Activated T-helper 2 cell treated with anti-CD3 and anti-CD28 coated beads, Interferon-gamma antibody, Interleukin-2, Interleukin-4, amounts not matched to agents 10 μg/mL and 5 μg/mL and 100 μg/mL, durations not matched to agents 14 hours and 24 hours and 36 hours (primary cell): ENCODE measurements around the gene BCO2. TPM values are rescaled to one million over a fixed set of nuclear protein-coding genes. Genes with fewer than 3 reads are reported as not detected.

Experiments used
- DNase-seq: peaks from one replicate; pipeline ENCODE4 v3.0.0; 2021; ENCODE audit warnings: low spot score
- H3K27ac Mint-ChIP-seq: one replicate; pipeline ENCODE4 v1.8.0; 2021; ENCODE audit warnings: mixed read lengths
- H3K27me3 Mint-ChIP-seq: one replicate; pipeline ENCODE4 v1.8.0; 2021; ENCODE audit warnings: low read depth, mixed read lengths
- H3K36me3 Mint-ChIP-seq: one replicate; pipeline ENCODE4 v1.8.0; 2021; ENCODE audit warnings: low read depth, mixed read lengths
- H3K4me1 Mint-ChIP-seq: one replicate; pipeline ENCODE4 v1.8.0; 2021; ENCODE audit warnings: low read depth, mixed read lengths
- H3K4me3 Mint-ChIP-seq: one replicate; pipeline ENCODE4 v1.8.0; 2021; ENCODE audit warnings: low read depth, mild to moderate bottlenecking, moderate library complexity, mixed read lengths
- H3K9me3 Mint-ChIP-seq: one replicate; pipeline ENCODE4 v1.8.0; 2021; ENCODE audit warnings: mixed read lengths
- intact Hi-C: fragments of 100-400 bp; cut with micrococcal nuclease; formaldehyde crosslinking; loops from one replicate; pipeline ENCODE4 v1.15.1; 2023
- total RNA-seq: library from RNA; stranded (reverse); gene quantifications from 2 replicates; pipeline ENCODE4 v1.2.3, GENCODE V29; 2022

BCO2 gene
- 1.2 and 1.4 TPM in 2 replicates for total RNA-seq

GRCh38 chr11:112174789-112175598 lies at the start of gene BCO2:
TSS of gene BCO2 (plus strand) at chr11:112175512. CDS start at chr11:112175602, 90 bp downstream.
- peaks cover 27% of the 10 kb centered on the region for H3K27me3 Mint-ChIP-seq

GRCh38 chr11:112127056-112127455 lies 48.3 kb upstream of the BCO2 start:
- no peak for DNase-seq
- Mint-ChIP-seq H3K4me3 (no peak overlapping the region), H3K27me3 (peaks cover 4% of the 10 kb centered on the region), H3K4me1 (peaks cover 2% of the 10 kb centered on the region), H3K27ac (no peak overlapping the region), H3K9me3 (no peaks in the 10 kb centered on the region), H3K36me3 (no peaks in the 10 kb centered on the region)
- intact Hi-C loops, result no loop called here

More at GRCh38 chr11:112174789-112175598, at the start of gene BCO2:
- H3K9me3 Mint-ChIP-seq, result no peaks in the 10 kb centered on the region
- H3K4me3 Mint-ChIP-seq, result peak within 1 kb of the TSS; percentile 64
- H3K27ac Mint-ChIP-seq, result peak within 1 kb of the TSS; percentile 30
- H3K36me3 Mint-ChIP-seq, result no peaks in the 10 kb centered on the region
- H3K4me1 Mint-ChIP-seq, result peaks cover 8% of the 10 kb centered on the region
- intact Hi-C loops, result loop anchor here (2.0 to 10.0 kb wide), 3 partner anchors 60 to 298 kb away; partner anchors contain the start of genes CFAP68, DIXDC1 and FDXACB1
- peak; percentile 38 for DNase-seq

GRCh38 chr11:112128483-112129121 lies 46.7 kb upstream of the BCO2 start:
- DNase-seq, result no peak
- intact Hi-C loops, result no loop called here
- no peak overlapping the region for H3K27ac Mint-ChIP-seq
- no peak overlapping the region for H3K4me3 Mint-ChIP-seq
- H3K27me3 Mint-ChIP-seq, result peaks cover 3% of the 10 kb centered on the region
- peaks cover 5% of the 10 kb centered on the region for H3K4me1 Mint-ChIP-seq
- H3K36me3 Mint-ChIP-seq, result no peaks in the 10 kb centered on the region
- H3K9me3 Mint-ChIP-seq, result no peaks in the 10 kb centered on the region

GRCh38 chr11:112129656-112130055 lies 45.7 kb upstream of the BCO2 start:
- Mint-ChIP-seq H3K27ac (no peak overlapping the region), H3K27me3 (no peaks in the 10 kb centered on the region), H3K36me3 (no peaks in the 10 kb centered on the region), H3K4me1 (peaks cover 5% of the 10 kb centered on the region), H3K4me3 (no peak overlapping the region), H3K9me3 (no peaks in the 10 kb centered on the region)
- intact Hi-C loops, result no loop called here
- no peak for DNase-seq

- no peak for DNase-seq
- no peaks in the 10 kb centered on the region for H3K27me3 Mint-ChIP-seq
- H3K36me3 Mint-ChIP-seq, result no peaks in the 10 kb centered on the region
- no peaks in the 10 kb centered on the region for H3K9me3 Mint-ChIP-seq
- intact Hi-C loops, result no loop called here
- no peak overlapping the region for H3K4me3 Mint-ChIP-seq
- H3K4me1 Mint-ChIP-seq, result peaks cover 5% of the 10 kb centered on the region
- H3K27ac Mint-ChIP-seq, result no peak overlapping the region
Measured at GRCh38 chr11:112132737-112133136, 42.6 kb upstream of the BCO2 start.

GRCh38 chr11:112134473-112134872 lies 40.8 kb upstream of the BCO2 start:
- H3K9me3 Mint-ChIP-seq, result no peaks in the 10 kb centered on the region
- H3K4me3 Mint-ChIP-seq, result no peak overlapping the region
- H3K4me1 Mint-ChIP-seq, result peaks cover 5% of the 10 kb centered on the region
- intact Hi-C loops, result no loop called here
- no peak overlapping the region for H3K27ac Mint-ChIP-seq
- no peaks in the 10 kb centered on the region for H3K27me3 Mint-ChIP-seq
- DNase-seq, result no peak
- H3K36me3 Mint-ChIP-seq, result no peaks in the 10 kb centered on the region

GRCh38 chr11:112143597-112143996 lies 31.7 kb upstream of the BCO2 start:
- no peak overlapping the region for H3K27ac Mint-ChIP-seq
- peaks cover 2% of the 10 kb centered on the region for H3K27me3 Mint-ChIP-seq
- intact Hi-C loops, result no loop called here
- peaks cover 2% of the 10 kb centered on the region for H3K36me3 Mint-ChIP-seq
- H3K4me1 Mint-ChIP-seq, result peaks cover 1% of the 10 kb centered on the region
- no peak for DNase-seq
- peaks cover 7% of the 10 kb centered on the region for H3K9me3 Mint-ChIP-seq
- H3K4me3 Mint-ChIP-seq, result no peak overlapping the region

GRCh38 chr11:112150517-112150916 lies 24.8 kb upstream of the BCO2 start:
- H3K4me3 Mint-ChIP-seq, result no peak overlapping the region
- no peaks in the 10 kb centered on the region for H3K4me1 Mint-ChIP-seq
- no peak for DNase-seq
- no peaks in the 10 kb centered on the region for H3K9me3 Mint-ChIP-seq
- H3K27me3 Mint-ChIP-seq, result no peaks in the 10 kb centered on the region
- no peaks in the 10 kb centered on the region for H3K36me3 Mint-ChIP-seq
- H3K27ac Mint-ChIP-seq, result no peak overlapping the region
- intact Hi-C loops, result no loop called here

- H3K4me1 Mint-ChIP-seq, result peaks cover 5% of the 10 kb centered on the region
- intact Hi-C loops, result no loop called here
- no peaks in the 10 kb centered on the region for H3K36me3 Mint-ChIP-seq
- no peaks in the 10 kb centered on the region for H3K9me3 Mint-ChIP-seq
- no peaks in the 10 kb centered on the region for H3K27me3 Mint-ChIP-seq
- no peak for DNase-seq
- no peak overlapping the region for H3K27ac Mint-ChIP-seq
- H3K4me3 Mint-ChIP-seq, result no peak overlapping the region
Measured at GRCh38 chr11:112156153-112156955, 19.0 kb upstream of the BCO2 start.

GRCh38 chr11:112156956-112157766 lies 18.2 kb upstream of the BCO2 start:
- H3K27me3 Mint-ChIP-seq, result peaks cover 3% of the 10 kb centered on the region
- intact Hi-C loops, result no loop called here
- H3K27ac Mint-ChIP-seq, result no peak overlapping the region
- H3K4me1 Mint-ChIP-seq, result peaks cover 5% of the 10 kb centered on the region
- H3K9me3 Mint-ChIP-seq, result no peaks in the 10 kb centered on the region
- DNase-seq, result no peak
- H3K4me3 Mint-ChIP-seq, result no peak overlapping the region
- no peaks in the 10 kb centered on the region for H3K36me3 Mint-ChIP-seq

GRCh38 chr11:112159098-112160065 lies 15.9 kb upstream of the BCO2 start:
- intact Hi-C loops, result no loop called here
- no peak overlapping the region for H3K4me3 Mint-ChIP-seq
- H3K9me3 Mint-ChIP-seq, result no peaks in the 10 kb centered on the region
- no peak overlapping the region for H3K27ac Mint-ChIP-seq
- H3K36me3 Mint-ChIP-seq, result no peaks in the 10 kb centered on the region
- DNase-seq, result no peak
- H3K4me1 Mint-ChIP-seq, result peaks cover 9% of the 10 kb centered on the region
- H3K27me3 Mint-ChIP-seq, result peaks cover 10% of the 10 kb centered on the region
